Hepatic stellate cell (primary cell): Measurements from ENCODE around the gene CFAP92.

Experiments
- DNase-seq: peaks from one replicate; pipeline ENCODE4 v3.0.0; 2011; ENCODE audit warnings: low spot score

The CFAP92 gene

DNA sequence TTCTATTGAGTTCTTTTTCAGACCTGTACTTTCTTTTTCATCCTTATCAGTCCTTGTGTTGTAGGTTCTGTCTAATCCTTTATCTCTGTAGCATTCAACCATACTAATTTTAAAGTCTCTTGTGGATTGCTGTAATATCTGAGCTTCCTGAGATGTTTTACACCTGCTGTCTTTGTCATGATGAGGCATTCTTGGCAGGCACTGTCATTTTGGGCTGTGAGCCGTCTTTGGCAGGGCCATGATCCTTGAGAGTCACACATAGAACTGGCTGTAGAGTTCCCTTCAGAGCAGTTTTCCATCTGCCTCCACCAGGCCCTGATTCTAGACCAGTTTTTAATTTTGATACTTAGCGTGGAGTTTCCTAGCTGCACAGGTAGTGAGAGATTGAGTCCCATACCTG lies 13.9 kb upstream of the CFAP92 start:
- no peak for DNase-seq

DNA sequence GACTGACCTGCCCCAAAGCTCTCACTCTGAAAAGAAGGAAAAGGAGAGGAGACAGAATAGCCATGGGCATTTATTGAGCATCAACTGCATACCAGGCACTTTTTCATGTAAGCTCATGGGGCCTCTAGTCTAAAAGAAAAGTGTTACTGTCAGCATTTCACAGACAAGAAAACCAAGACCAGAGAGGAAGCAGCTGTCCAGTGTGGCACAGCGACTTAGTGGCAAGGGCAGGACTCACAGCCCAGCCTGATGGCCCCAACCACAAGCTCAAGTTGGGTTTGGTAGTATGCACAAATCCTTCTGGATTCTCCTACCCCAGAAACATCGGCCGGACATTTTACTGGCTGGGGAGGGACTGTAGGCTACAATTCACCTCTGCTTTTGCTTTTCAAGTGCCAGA lies 13.0 kb upstream of the CFAP92 start:
- DNase-seq = no peak

DNA sequence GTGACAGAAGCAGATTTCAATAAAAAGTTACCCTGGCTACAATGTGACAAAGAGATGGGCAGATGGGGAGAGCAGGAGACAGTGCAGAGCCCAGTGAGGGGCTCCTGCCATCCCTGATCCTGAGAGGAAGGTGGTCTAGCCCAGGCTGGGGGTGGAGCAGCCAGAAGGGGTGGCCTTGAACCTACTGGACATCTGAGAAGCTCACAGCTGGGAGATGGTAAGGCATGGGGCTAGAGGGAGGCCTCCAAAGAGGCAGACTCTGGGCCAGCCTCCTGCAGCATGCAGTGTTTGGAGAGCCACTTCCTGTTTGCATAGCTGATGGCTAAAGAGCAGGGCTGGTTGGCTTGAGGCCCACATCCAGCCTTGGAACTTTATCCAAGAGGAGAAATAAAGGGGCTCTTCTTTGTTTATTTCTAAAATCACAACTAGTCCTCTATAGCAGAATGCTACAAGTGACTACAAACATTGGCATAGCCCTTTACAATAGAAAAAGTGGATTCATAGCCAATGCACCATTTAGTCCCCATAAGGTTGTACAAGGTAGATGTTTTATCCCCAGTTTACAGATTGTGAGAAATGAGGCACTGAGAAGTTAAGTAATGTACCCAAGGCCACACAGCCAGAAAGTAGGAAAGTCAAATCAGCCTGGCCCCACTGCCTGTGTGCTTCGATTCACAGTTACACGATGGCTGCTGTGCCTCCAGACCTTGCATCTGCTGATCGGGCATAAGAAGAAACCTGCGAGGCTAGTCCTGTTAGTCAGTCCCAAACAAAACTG lies 11.8 kb upstream of the CFAP92 start:
- DNase-seq = peak; percentile 65

DNA sequence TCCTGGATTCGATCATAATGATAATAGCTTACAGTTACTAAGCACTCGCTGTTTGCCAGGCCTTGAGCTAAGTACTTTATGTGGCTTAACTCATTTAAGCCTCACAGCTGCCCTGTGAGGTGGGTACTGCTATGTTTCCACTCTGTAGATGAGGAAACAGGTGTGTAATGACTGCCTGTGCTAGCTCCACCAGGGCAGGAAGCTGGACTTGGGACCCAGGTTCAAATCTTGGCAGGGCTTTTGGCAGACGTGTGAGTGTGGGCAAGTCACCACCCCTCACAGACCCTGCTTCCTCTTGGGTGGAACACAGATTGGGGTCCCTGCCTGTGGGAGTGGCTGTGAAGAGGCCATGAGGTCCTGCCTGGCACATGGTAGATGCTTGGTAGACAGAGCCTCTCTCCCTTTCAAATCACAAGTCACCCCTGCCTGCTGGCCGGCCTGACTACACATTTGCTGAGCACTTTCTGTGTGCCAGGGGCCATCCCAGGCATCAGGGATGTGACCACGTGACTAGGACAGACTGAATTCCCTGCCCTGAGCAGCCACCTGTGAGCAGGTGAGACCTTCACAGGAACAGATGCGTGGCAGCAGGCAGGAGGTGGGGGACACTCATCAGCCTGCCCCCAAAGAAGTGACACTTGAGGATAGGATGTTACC lies 10.9 kb upstream of the CFAP92 start:
- no peak for DNase-seq

DNA sequence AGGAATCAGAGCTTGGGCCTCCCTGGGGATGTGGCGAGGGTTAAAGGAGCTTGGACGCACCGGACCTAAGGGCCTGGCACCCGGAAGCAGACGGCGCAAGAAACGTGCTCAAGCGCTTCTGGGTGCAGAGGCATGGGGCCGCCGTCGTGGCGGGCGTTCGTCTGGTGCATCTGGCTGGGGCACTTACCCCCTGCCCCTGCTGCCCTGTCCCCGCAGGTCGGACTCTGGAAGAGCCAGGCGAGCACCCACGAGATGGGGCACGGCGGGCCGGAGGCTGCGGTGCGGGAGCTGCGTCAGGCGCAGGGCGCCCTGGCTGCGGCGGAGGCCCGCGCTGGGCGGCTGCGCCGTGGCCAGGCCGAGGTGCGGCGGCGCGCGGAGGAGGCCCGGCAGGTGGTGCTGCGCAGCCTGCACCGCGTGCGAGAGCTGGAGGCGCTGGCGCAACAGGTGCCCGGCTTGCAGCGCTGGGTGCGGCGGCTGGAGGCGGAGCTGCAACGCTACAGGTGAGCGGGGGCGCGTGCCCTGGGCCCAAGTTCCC lies 9.8 kb upstream of the CFAP92 start:
- no peak for DNase-seq

DNA sequence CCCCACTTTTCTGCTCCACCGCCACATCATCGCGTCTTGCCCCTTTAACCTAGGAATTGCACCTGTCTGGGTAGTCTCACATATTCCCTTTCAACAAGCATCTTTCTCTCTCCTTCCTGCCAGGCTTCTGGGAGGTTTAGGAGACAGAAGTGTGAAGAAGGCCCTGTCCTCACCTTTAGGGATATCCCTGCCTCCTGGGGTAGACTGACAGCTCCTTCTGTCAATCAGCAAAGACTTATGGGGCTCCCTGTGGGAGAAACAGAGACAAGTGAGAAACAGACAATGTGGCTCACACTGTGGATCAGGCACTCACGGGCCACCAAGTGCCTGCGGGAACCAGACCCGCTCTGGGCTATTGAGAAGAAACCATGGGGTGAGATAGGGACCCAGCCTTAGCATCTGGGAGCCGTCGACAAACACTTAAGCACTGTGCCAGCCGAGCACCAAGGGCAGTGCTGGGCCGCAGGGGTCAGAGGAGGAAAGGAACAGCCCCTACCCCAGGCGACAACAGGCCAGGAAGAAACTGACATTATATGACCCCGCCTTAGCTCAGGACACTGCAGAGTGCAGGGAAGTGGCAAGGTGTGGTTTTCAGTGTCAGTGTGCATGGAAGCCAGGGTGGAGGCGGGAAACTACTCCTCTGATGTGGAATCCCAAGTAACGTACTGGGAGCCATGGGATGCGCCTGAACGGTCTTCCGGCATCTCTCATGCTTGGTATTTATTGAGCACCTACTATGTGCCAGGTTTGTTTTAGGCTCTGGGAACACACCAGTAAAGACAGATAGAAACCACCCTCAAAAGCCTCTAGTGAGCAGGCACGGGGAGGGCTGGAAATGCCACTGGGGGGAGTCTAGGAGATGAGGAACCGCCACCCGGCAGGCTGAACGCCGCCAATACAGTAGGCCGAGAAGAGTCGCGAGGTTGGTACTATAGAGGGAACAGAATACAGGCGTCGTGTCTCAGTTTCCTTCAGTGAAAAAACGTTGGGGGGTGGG lies 9.0 kb upstream of the CFAP92 start:
- DNase-seq = no peak

DNA sequence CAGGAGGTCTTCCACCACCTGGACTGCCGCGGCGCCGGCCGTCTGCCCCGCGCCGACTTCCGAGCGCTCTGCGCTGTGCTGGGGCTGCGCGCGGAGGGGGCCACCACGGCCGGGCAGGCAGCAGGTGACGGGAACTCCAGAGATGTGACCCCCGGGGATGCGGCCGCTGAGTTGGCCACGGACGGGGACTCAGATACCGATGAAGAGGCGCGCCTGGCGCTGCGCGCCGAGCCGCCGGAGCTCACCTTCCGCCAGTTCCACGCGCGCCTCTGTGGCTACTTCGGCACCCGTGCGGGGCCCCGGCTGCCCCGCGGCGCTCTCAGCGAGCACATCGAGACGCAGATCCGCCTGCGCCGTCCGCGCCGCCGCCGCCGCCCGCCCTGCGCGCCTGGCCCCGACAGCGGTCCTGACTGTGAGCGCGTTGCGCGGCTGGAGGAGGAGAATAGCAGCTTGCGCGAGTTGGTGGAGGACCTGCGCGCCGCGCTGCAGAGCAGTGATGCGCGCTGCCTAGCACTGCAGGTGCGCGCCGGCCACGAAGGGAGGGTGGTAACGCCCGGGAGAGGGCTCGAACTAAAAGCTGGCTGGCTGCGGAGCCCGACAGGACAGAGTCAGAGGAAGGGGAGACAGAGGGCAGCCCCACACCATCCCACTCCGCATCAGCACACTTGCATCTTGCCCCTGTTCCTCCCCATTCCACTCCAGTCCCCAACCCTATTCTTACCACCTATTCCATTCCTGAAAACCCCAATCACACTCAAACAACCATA lies 8.1 kb upstream of the CFAP92 start:
- DNase-seq = no peak

DNA sequence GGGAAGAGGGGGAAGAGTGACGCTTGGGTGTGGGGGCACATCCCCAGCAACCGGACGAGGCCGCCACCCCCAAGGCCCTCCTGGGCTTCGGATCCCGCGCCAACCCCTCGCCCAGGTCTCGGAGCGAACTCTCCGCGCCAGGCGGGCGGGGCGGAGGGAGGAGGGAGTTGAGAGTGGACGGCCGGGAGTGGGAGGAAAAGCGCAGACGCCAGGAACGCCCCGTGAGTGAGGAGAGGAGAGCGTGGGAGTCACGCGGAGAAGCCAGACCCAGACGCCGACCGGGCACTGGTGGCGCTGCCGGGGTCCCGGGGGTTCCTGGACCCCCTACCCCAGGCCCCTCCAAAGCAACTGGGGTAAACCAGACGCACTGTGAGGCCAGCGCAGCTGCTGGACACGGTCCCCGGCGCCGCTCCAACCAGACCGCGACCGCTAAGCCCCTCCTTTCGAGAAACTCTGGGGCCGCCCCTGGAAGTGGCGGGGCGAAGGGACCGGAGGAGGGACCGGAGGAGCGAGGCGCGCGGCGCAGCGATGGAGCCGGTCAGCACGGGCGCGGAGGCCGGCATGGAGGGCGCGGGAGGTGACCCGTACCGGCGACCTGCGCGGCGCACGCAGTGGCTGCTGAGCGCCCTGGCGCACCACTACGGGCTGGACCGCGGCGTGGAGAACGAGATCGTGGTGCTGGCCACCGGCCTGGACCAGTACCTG lies 7.4 kb upstream of the CFAP92 start, which contains the start of gene EFCC1:
EFCC1 (plus strand) TSS at position 204 of the 705 bp plus-strand sequence; CDS start at position 529, 325 bp downstream.
- DNase-seq = peak; percentile 52

DNA sequence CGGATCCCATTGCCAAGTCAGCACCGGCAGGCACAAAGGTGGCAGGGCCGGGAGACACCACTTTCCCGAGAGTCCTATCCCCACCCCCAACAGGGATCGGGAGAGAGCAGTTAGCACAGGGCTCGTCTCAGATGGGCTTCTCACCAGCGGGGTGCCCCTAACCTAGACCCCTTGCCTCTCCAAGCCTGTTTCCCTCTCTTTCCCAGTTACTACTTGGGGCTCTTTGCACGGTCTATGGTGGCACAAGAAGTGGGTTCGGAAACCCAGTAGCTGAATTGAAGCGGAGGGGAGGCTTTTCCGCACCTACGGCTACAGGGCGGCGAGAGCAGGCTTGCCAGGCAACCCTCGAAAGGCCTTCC lies 6.8 kb upstream of the CFAP92 start:
- DNase-seq = no peak

DNA sequence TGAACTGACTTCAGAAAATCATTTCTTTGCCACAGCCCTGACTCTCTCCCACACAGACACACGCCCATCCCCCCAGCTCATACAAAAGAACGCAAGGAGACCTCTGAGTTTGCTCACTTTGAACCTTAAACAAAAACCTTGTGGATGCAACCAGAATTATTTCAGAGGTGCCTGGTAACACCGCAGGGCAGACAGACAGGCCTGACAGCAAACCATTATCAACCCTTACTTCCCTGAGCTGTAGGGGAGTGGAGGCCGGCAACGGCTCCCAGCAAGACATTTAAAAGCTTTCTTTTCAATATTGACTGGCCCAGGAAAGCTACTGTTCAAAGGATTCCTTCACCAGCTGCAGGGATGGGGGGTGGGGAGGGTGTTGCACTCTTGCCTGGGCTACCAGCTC lies 5.2 kb upstream of the CFAP92 start:
- no peak for DNase-seq

DNA sequence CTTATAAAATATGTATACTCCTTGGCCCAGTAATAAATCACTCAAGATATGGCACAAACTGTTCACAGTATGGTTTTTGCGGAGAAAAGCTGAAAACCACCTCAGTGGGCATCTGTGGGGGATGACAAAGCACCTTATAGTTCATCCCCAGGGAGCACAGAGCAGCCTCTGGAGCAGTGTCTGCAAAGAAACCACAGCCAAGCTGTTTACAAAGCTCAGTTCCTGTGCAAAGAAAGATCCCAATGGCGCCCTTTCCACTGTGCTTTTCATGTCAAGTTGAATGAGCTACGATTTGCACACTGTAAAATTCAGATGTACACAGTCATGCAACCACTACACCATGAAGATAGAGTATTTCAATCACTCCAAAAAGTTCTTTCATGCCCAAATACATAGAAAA lies 4.7 kb upstream of the CFAP92 start:
- DNase-seq = no peak

DNA sequence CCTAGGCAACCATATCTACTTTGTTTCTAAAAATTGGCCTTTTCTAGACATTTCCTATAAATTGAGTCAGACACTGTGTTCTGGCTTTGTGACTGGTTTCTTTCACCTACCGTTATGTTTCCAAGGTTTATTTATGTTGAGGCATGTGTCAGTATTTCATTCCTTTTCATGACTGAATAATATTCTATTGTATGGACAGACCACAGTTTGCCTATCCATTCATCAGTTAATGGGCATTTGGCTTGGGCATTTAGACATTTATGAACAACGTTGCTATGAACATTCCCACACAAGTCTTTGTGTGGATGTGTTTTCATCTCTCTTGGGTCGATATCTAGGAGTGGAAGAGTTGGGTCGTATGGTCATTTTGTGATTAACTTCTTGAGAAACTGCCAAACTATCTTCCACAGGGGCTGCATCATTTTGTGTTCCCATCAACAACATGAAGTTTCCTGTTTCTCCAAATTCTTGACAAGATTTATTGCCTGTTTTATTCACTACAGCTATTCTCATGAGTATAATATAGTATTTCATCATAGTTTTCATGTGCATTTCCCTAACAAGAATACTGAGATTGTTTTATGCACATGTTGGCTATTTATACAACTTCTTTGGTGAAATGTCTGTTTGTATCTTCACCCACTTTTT lies 3.7 kb upstream of the CFAP92 start:
- DNase-seq = no peak

DNA sequence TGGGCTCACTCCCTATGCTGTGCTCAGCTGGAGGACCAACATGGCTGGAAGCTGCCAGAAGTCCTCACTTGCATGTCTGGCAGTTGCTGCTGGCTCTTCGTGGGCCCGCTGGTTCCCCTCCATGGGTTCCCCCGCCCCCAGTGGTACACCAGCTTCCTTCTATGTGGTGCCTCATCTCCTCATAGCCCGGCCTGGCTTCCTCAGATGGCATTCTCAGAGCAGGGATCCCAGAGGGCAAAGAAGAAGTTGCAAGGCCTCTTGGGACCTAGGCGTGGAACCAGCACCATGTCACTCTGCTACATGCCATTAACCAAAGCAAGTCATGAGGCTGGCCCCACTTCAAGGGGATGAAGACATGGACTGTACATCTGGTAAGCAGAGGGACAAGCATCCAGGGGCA lies 2.9 kb upstream of the CFAP92 start:
- no peak for DNase-seq

DNA sequence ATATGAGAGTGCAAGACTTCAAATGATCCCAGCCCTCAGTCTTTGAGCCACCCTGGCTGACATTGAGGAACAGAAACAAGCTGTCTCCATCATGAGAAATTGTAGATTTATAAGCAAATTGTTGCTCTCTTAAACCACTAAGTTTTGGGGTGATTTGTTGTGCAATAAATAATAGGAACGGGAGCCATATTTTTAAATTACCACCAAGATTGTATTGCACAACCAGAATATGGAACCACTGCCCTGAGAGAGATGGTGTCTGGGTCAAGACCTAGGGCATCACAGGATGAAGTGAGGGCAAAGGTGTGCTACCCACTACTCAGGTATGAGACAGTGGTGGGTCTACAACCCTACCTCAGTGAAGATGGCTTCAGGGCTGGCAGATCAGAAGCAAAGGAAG lies 2.3 kb upstream of the CFAP92 start:
- DNase-seq = no peak

DNA sequence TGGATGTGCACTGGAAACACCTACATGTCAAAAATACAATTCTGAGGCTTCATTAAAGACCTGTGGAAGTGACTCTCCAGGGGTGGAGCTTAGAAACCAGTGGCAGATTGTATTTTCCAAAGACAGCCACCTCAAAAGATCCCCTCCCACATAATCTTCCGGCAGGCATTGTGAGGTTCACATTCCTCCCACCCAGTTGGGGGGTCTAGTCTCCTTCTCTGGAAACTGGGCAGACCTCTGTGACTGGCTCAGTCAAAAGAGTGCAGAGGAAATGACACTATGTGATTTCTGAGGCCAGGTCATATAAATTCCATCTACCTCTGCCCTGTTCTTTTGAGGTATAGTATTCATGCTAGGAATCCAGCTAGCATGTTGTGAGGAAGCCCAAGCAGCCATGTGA lies 1.9 kb upstream of the CFAP92 start:
- DNase-seq = no peak

DNA sequence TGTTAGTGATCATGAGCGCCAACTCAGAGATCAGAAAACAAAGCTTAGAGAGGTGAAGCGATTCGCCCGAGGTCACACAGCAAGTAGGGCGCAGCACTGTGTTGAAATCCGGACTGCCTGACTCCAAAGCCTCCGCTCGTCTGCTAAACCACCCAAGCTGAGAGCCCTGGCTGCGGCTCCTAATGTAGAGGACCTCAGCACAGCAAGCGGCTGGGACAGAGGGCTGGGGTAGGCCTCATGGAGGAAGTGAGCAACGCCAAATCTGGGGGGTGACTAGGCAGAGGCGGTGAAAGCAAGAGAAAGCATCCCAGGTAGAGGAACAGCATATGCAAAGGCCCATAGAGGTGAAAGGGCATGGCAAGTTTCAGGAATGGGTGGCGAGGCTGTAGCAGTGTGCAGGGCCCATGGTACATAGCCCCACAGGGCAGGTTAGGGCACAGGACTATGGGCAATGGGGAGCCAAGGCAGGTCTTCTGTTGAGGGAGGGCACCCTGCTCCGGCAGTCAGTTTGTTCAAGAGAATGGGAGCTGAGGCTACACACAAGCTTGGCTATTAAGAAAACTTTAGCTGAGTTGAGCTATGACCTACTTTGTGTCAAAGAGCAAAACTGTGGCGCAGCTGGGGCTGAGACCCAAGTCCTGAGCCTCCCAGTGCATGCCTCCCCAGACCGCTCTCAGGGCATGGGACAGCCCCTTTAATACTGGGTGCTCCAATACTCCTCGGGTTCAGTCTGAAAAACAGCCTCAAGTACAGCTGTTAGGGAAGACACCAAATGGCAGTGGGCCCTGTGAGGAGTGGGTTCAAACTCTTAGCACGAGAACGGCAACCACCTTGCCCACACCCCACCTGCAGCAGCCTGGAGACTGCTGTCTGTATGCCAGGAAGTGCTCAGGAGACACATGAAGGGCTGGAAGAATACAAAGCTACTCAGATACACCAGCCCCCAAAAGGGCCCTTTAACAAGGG lies 988 bp upstream of the CFAP92 start:
- DNase-seq = no peak

DNA sequence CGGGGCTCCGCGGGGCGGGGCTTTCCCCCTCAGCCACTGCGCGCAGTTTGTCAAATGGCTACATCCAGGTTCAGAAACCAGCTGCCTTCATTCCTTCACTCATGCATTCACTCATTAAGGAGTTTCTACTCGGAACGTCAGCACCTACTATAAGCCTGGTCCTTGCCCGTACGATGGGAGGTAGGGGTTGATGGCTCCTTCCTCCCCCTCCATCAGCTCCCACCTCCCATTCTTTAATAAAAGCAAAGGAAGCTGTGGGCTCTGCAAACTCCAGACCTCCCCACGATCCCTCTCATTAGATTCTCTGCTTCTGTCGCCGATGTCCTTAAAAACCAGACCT lies 267 bp upstream of the CFAP92 start:
- no peak for DNase-seq

DNA sequence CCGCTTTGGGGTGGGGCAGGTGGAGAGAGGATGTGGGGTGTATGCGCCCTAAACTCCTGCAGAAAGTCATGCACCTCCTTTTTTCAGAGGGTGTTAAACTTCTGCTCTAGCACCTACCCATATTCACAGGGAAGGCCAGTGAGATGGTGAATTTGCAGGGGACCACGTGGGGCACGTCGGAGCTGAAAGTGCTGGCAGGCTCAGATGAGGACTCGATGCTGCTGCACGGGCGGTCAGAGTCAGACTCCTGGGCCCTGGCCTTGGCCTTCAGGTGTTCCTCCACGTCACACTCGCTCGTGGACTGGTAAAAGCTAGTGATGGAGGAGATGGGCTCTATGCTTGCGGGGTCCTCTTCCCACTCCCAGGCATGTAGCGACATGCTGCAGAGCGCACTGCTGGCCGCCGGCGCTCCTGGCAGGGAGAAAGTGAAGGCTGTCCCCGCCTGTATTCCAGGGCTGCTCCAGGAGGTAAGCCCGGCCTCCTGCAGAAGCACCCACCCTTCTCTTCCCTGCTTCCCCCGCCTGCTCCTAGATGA lies 883 bp downstream of the CFAP92 start:
- no peak for DNase-seq

DNA sequence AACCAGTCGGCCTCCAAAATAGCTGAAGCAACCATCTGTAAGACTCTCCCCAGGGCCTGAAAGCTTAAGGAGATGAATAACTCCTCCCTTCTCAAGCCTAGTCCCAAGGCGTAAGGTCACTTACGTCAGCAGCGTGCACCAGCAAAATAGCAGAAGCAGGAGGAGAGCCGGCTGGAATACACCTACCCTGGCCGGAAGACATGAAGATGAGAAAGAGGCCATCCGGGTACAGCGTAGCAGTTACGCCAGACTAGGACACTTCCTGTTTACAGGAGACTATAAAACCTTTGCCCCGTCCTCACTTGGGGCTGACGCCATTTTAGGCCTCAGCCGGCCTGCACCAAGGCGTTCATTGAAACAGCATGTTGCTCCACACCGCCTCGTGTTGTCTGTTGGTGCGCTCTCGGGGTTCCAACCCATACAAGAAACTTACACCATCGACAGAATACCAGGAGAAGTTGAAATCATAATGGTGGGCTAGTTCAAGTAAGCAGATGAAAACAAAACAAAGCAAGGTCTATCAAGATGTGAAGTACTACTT lies 2.5 kb downstream of the CFAP92 start:
- DNase-seq = no peak
